OCI-LY1 (cell line): ENCODE results near the gene TICAM2.

Source experiments
- H2AFZ ChIP-seq: fragments of 200-600 bp; sonication (generic), shearing (Covaris generic); 2 replicates; pipeline ENCODE4 v1.6.0; 2014; ENCODE audit warnings: antibody characterized with exemption, mild to moderate bottlenecking, low read length
- H3F3A ChIP-seq: fragments of 200-600 bp; sonication (generic), shearing (Covaris generic); 2 replicates; pipeline ENCODE4 v1.6.0; 2014; ENCODE audit warnings: mild to moderate bottlenecking, antibody characterized with exemption, low read length, moderate library complexity; ENCODE audit not compliant: insufficient read depth
- H3K27ac ChIP-seq: fragments of 200-600 bp; sonication (generic); 2 replicates; pipeline ENCODE4 v1.5.1; 2014; ENCODE audit warnings: low read length, mixed run types, mild to moderate bottlenecking, low read depth; ENCODE audit not compliant: poor library complexity, severe bottlenecking
- H3K27me3 ChIP-seq: fragments of 200-600 bp; sonication (generic); 2 replicates; pipeline ENCODE4 v1.6.0; 2014; ENCODE audit warnings: antibody characterized with exemption, mild to moderate bottlenecking, low read length, moderate library complexity; ENCODE audit not compliant: insufficient read depth
- H3K36me3 ChIP-seq: fragments of 200-600 bp; sonication (generic); 2 replicates; pipeline ENCODE4 v1.6.1; 2014; ENCODE audit warnings: mild to moderate bottlenecking, antibody characterized with exemption, low read length, moderate library complexity, mixed read lengths; ENCODE audit not compliant: insufficient read depth
- H3K4me1 ChIP-seq: fragments of 200-600 bp; sonication (generic); 2 replicates; pipeline ENCODE4 v1.5.1; 2014; ENCODE audit warnings: mild to moderate bottlenecking, low read length, moderate library complexity; ENCODE audit not compliant: insufficient read depth, severe bottlenecking
- H3K4me2 ChIP-seq: fragments of 200-600 bp; sonication (generic), shearing (Covaris generic); 2 replicates; pipeline ENCODE4 v1.6.1; 2014; ENCODE audit warnings: low read length
- H3K4me3 ChIP-seq: fragments of 200-600 bp; sonication (generic); 2 replicates; pipeline ENCODE4 v1.5.1; 2014; ENCODE audit warnings: low read length, low read depth, mild to moderate bottlenecking, mixed read lengths; ENCODE audit not compliant: poor library complexity, severe bottlenecking
- H3K79me2 ChIP-seq: fragments of 200-600 bp; shearing (Covaris generic); 2 replicates; pipeline ENCODE4 v1.6.1; 2016; ENCODE audit warnings: mixed run types, low read length, mixed read lengths; ENCODE audit not compliant: insufficient read depth
- H3K9ac ChIP-seq: fragments of 200-600 bp; sonication (generic), shearing (Covaris generic); 2 replicates; pipeline ENCODE4 v1.6.1; 2014; ENCODE audit warnings: mild to moderate bottlenecking, low read length, mixed read lengths
- H3K9me2 ChIP-seq: fragments of 200-600 bp; sonication (generic), shearing (Covaris generic); 2 replicates; pipeline ENCODE4 v1.6.1; 2014; ENCODE audit warnings: low read depth, mild to moderate bottlenecking, low read length, mixed read lengths
- H3K9me3 ChIP-seq: fragments of 200-600 bp; shearing (Covaris generic); 2 replicates; pipeline ENCODE4 v1.6.1; 2014; ENCODE audit warnings: low read length, mixed read lengths
- H4K20me1 ChIP-seq: fragments of 200-600 bp; sonication (generic), shearing (Covaris generic); 2 replicates; pipeline ENCODE4 v1.6.0; 2016; ENCODE audit warnings: mild to moderate bottlenecking, low read length; ENCODE audit not compliant: insufficient read depth
- CTCF ChIP-seq: fragments of 200-600 bp; sonication (generic), shearing (Covaris generic); IDR thresholded peaks from 2 replicates; pipeline ENCODE4 v1.5.1; 2017; ENCODE audit warnings: mild to moderate bottlenecking, antibody characterized with exemption, low read length, moderate library complexity, mixed read lengths
- EZH2 ChIP-seq: fragments of 200-600 bp; sonication (generic), shearing (Covaris generic); IDR thresholded peaks from 2 replicates; pipeline ENCODE4 v1.8.0; 2017; ENCODE audit warnings: borderline replicate concordance, mixed run types, mild to moderate bottlenecking, antibody characterized with exemption, low read length, moderate library complexity, mixed read lengths

The TICAM2 gene

DNA sequence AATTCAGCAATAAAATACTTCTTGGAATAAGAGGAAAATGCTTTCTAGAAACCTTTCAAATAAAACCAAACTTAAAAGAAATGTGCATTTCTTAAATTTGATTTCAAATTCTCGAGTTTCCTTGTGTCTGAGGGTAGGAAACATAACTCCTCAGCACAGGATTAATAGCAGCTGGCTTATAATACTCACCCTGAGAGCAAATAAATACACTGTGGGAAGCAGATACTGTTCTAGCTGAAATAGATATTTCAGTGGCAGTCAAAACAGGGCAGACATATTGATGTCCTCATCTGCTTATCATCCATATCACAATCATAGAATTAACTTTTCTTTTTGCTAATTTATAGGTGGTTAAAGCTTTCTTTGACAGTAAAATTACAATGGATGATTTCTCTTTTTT, 33.6 kb downstream of the TICAM2 start:
- no peaks in the 10 kb centered on the region for H3K9me3 ChIP-seq
- no peaks in the 10 kb centered on the region for H3K79me2 ChIP-seq
- no peak overlapping the region for H2AFZ ChIP-seq
- no peaks in the 10 kb centered on the region for H4K20me1 ChIP-seq
- TF ChIP-seq CTCF (no peak), EZH2 (no peak)
- no peaks in the 10 kb centered on the region for H3K9me2 ChIP-seq
- no peaks in the 10 kb centered on the region for H3K4me1 ChIP-seq
- no peak overlapping the region for H3K4me2 ChIP-seq
- H3K4me3 ChIP-seq, result no peak overlapping the region
- no peak overlapping the region for H3K27ac ChIP-seq
- H3K9ac ChIP-seq, result no peak overlapping the region
- H3K36me3 ChIP-seq, result no peaks in the 10 kb centered on the region
- H3F3A ChIP-seq, result no peaks in the 10 kb centered on the region
- no peaks in the 10 kb centered on the region for H3K27me3 ChIP-seq

- Histone ChIP-seq H3K9me2 (no peaks in the 10 kb centered on the region), H3K27me3 (no peaks in the 10 kb centered on the region), H3K79me2 (no peaks in the 10 kb centered on the region), H4K20me1 (no peaks in the 10 kb centered on the region), H3K4me2 (no peak overlapping the region), H2AFZ (no peak overlapping the region), H3K36me3 (no peaks in the 10 kb centered on the region), H3K27ac (no peak overlapping the region), H3K9ac (no peak overlapping the region), H3K4me1 (no peaks in the 10 kb centered on the region), H3K9me3 (no peaks in the 10 kb centered on the region), H3K4me3 (no peak overlapping the region), H3F3A (no peaks in the 10 kb centered on the region)
- no peak for TF ChIP-seq EZH2
- no peak for TF ChIP-seq CTCF
These were observed 37.0 kb downstream of the TICAM2 start for GRCh38 chr5:115565233-115565632.

GRCh38 chr5:115561176-115561575, 41.1 kb downstream of the TICAM2 start:
- Histone ChIP-seq H3K4me3 (no peak overlapping the region), H3F3A (no peaks in the 10 kb centered on the region), H3K27ac (no peak overlapping the region), H3K36me3 (no peaks in the 10 kb centered on the region), H3K9me2 (no peaks in the 10 kb centered on the region), H3K9me3 (no peaks in the 10 kb centered on the region), H4K20me1 (no peaks in the 10 kb centered on the region), H3K4me2 (no peak overlapping the region), H2AFZ (no peak overlapping the region), H3K9ac (no peak overlapping the region), H3K79me2 (no peaks in the 10 kb centered on the region), H3K27me3 (no peaks in the 10 kb centered on the region), H3K4me1 (peaks cover 5% of the 10 kb centered on the region)
- TF ChIP-seq CTCF (no peak), EZH2 (no peak)
